ENCODE results near the gene CCDC122.

The CCDC122 gene

DNA sequence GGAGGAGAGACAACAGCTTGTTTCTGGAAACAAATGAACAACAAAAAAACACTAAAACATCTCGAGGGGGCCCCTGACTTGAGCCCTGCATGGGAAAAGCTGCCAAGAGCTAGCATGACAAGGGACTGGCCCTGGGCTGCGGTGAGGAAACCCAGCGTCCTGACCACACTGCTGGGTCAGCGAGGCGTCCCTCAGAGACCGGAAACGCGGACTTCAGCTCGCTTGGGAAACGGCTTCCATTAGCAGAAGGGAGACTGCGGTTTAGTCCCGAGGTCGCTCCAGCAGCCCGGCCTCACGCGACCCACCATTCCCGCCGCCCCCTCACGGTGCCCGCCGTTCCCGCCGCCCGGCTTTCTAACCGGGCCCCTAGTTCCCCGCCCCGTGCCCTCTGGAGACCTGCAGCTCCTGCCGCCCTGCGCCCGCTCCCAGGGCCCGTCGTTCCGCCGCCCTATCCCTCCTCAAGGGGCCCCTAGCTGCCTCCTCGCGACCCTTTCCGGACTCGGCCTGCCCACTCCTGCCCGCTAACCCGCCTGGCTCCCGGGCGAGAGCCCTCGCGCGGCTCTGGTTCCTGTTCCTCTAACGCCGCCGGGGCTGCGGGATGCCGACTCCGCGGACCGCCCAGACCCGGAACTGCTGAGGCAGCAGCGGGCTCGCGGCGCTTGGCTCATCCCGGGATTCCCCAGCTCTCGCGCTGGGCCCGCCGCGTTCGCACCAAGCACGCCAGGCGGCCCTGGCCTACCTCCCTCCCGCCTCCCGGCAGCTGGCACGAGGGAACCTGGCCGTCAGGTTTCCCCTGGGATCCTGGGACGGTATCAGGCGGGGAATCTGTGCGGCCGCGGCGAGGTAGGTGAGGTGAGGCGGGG is at the start of gene CCDC122:
TSS of gene CCDC122 (minus strand) at position 849 of the 863 bp plus-strand sequence. CDS start 10,364 bp downstream, outside the sequence.
- peak; percentile 90 for DNase-seq (ENCODE audit: low read depth)
- peak within 1 kb of the TSS; percentile 89 for H3K4me3 ChIP-seq (ENCODE audit: low read depth, low read length)
- no peak for TF ChIP-seq CTCF (conservative IDR thresholded peaks at IDR 0.05; ENCODE audit: low read depth, low read length)

DNA sequence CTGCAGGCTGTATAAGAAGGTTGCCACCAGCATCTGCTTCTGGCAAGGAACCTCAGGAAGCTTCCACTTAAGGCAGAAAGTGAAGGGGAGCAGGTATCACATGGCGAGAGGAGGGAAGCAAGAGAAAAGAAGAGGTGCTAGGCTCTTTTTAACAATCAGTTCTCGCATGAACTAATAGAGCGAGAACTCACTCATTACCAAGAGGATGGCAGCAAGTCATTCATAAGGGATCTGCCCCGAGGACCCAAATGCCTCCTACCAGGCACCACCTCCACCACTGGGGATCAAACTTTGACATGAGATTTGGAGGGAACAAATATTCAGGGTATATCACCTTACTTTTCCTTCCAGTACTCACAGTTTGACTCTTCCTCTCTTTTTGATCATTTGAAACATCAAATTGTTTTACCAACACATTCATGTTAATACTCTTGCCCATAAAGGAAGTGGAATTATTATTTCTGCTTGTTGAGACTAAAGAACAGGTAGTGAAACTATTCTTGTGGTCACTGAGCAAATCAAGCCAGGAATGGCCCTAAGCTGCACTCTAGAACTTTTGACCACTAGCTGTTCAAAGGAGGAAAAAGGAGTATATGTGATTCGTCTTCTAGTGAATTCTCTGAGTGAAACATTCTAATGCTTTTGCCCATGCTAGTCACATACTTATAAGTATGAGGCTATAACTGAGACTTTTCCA is 45.2 kb upstream of the CCDC122 start:
- no peak for DNase-seq (ENCODE audit: low read depth)
- no peak for TF ChIP-seq CTCF (conservative IDR thresholded peaks at IDR 0.05; ENCODE audit: low read depth, low read length)
- H3K4me3 ChIP-seq (ENCODE audit: low read depth, low read length): no peak overlapping the region

DNA sequence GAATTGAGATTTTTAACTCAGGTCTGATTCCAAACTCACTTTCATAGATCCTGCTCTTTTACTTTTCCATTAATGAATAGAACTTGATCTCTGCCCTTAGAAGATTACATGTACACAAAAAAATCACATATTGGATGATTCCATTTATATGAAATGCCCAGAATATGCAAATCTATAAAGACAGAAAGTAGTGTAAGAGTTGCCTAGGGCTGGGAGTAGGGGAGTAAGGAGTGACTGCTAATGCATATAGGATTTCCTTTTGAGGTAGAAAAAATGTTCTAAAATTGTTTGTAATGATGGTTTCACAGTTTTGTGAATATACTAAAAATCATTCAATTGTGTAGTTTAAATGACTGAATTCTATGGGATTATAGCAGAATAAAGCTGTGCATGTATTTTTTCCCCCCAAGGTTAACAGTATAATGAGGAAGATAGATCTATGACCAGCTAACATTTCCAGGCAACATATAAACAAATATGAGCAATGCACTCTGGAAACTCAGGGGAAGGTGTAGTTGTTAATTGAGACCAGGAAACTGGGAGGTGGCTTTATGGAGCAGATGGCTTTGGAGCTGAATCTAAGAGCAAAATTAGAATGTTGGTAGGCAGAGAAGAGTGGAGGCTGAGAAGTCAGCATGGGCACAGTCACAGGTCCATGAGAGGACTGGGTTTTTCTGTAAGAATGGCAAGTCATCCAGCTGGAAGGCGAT is 41.6 kb upstream of the CCDC122 start:
- no peak for DNase-seq (ENCODE audit: low read depth)
- no peak for TF ChIP-seq CTCF (conservative IDR thresholded peaks at IDR 0.05; ENCODE audit: low read depth, low read length)
- H3K4me3 ChIP-seq (ENCODE audit: low read depth, low read length): no peak overlapping the region

DNA sequence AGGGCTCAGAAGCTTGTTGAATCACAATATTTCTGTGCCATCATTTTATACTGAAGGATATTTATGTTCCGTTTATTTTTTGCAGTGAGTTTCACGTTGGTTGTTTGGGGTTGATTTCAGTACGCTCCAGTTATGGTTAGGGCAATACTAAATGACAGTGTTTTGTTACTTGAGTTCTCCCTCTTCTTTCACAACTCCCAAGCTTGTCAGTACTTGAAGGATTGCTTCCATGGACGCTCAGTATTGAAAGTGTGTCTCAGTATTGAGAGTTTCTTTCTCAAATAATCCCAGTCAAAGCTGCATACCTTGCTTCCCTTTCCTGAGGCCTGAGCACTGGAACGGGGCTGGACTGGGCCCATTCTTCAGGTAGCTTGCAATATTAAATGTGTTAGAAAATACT is 39.1 kb upstream of the CCDC122 start:
- no peak for DNase-seq (ENCODE audit: low read depth)
- TF ChIP-seq CTCF (conservative IDR thresholded peaks at IDR 0.05; ENCODE audit: low read depth, low read length): no peak
- H3K4me3 ChIP-seq (ENCODE audit: low read depth, low read length): no peak overlapping the region

GRCh38 chr13:43916828-43917227 is 37.3 kb upstream of the CCDC122 start:
- no peak overlapping the region for H3K4me3 ChIP-seq (ENCODE audit: low read depth, low read length)
- no peak for DNase-seq (ENCODE audit: low read depth)
- no peak for TF ChIP-seq CTCF (conservative IDR thresholded peaks at IDR 0.05; ENCODE audit: low read depth, low read length)

DNA sequence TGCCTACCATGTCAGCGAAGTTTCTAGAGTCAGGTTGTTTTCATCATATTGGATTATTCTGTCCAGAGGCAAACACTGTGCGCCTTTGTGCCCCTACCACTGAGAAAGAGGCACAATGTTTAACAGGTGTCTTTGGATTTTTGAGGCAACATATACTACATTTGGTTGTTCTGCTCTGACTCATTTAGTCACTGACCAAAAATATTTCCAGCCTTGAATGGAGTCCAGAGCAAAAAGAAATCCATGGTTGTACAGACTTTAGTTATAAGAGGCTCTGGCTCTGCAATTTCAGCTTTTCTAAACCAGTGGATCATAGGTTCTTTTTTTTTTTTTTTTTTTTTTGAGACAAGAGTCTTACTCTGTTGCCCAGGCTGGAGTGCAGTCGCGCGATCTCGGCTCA is 35.9 kb upstream of the CCDC122 start:
- no peak overlapping the region for H3K4me3 ChIP-seq (ENCODE audit: low read depth, low read length)
- DNase-seq (ENCODE audit: low read depth): no peak
- no peak for TF ChIP-seq CTCF (conservative IDR thresholded peaks at IDR 0.05; ENCODE audit: low read depth, low read length)

Measured in choroid plexus epithelial cell (primary cell).